GM19463 (cell line): Measurements from ENCODE around the gene SRGAP1.
"Not testable (repeated sequence)": the region's sequence is repeated elsewhere in the genome, so short reads cannot be mapped to it uniquely, and the experiment has no call there.

Source experiments
- ATAC-seq: cut with Tn5 transposase; IDR thresholded peaks from one replicate; pipeline ENCODE4 v1.9.1; 2021; ENCODE audit warnings: mild to moderate bottlenecking, moderate library complexity; ENCODE audit not compliant: unreplicated experiment

The SRGAP1 gene

GRCh38 chr12:64186789-64187188, 342.3 kb downstream of the SRGAP1 start:
- ATAC-seq: peak; percentile 90

DNA sequence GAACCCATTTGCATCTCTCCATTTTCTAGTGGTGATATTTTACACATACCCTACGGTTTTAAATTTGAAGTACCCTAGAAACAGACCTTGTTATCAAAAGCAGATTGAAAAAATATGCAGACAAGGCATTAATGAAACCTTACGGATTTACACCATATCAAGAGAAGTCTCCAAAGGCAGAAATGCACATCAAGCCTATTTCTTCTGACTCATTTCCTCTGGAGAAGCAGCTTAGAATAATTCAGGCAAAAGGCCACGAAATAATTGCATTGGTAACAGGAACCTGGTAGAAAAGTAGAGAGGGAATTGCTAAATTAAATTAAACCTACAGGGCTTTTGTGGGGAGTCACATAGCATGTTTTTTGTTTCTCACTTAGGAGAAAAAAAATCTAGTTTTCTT, 342.9 kb downstream of the SRGAP1 start:
- ATAC-seq: no peak

DNA sequence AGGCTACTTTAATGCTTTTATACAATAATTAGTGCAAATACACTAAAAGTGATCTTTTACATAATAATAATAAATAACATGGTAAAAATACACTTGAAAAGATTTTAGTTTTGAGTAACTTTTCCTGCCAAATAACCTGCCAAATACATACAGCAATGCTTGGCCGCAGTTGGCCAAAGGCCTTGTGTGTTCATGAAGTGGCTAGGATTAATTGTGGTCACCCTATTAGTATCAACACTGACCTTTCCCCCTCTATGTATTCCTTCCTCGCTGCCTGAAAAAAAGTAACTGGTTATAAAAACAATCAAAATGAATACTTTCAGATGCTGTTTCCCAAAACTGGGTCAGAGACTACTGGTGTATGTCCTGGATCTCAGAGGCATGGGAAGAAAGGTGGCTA, 343.3 kb downstream of the SRGAP1 start:
- no peak for ATAC-seq

DNA sequence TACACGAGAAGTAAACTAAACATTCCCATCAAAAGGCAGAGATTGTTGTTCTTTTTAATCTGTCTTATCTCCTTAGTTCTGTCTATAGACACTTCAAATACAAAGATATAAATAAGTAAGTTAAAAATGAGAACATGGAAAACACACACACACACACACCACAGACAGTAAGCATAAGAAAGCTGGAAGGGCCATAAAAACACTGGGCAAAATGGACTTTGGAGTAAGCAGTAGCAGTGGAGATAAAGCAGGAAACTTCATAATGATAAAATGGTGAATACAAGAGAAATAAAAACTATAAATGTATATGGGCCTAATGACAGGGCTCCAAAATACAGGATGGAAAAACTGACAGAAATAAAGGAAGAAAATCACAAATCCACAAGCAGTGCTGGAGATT, 345.0 kb downstream of the SRGAP1 start:
- no peak for ATAC-seq

DNA sequence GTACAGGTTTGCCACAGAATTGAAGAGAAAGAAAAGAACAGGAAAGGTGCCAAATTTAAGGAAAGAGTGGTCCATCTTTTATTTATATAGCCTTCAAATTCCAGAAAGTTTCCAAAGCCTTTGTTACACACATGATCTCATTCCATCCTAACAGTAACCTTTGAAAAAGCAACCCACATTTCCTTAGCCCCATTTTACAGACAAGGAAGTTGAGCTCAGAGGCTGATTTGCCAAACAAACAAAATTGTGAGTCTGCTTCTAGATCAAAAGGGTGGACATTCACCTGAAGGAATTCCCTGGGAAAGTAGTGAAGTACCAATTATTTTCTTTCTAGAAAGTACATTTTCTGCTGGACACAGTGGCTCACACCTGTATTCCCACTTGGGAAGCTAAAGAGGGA, 345.6 kb downstream of the SRGAP1 start:
- ATAC-seq: no peak

GRCh38 chr12:64192644-64193444, 348.3 kb downstream of the SRGAP1 start:
- peak; percentile 95 for ATAC-seq

GRCh38 chr12:64193931-64194330, 349.4 kb downstream of the SRGAP1 start:
- no peak for ATAC-seq

- ATAC-seq: no peak
Observed at GRCh38 chr12:64194333-64195149, 350.0 kb downstream of the SRGAP1 start.

GRCh38 chr12:64195841-64196240, 351.3 kb downstream of the SRGAP1 start:
- not testable (repeated sequence) for ATAC-seq

- no peak for ATAC-seq
Observed at GRCh38 chr12:64203036-64203435, 358.5 kb downstream of the SRGAP1 start.

GRCh38 chr12:64203775-64204174, 359.3 kb downstream of the SRGAP1 start:
- ATAC-seq: no peak

- no peak for ATAC-seq
Observed at GRCh38 chr12:64205542-64205941, 361.0 kb downstream of the SRGAP1 start.

GRCh38 chr12:64207453-64207852, 363.0 kb downstream of the SRGAP1 start:
- ATAC-seq: no peak
